ENCODE results near the gene SUSD4.

Gene SUSD4

GRCh38 chr1:223176437-223176836 is 187.5 kb downstream of the SUSD4 start:
- DNase-seq = no peak

DNA sequence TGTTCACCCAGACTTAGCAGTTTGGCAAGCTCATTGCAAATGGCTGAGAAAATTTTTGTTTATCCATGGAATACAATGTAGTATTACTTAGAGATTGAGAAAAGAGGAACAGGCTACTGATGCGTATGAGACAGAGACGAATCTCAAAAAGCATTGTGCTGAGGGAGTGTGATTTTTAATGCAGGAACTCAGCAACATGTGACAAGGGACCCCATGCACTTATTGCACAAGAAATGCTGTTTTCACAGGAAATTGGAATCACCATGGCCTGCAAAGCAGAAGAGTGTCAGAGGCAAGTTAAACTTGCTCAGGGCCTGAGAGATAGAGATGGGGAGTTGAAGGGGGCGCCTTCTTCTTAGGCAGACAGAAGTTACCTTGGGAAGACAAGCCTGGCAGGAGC is 188.3 kb downstream of the SUSD4 start:
- DNase-seq = no peak

- no peak for DNase-seq
These were observed 188.9 kb downstream of the SUSD4 start for GRCh38 chr1:223175032-223175431.

Measured in activated gamma-delta T cell treated with Interleukin-2 at 50 U/mL for 16 hours (primary cell).